HTR-8/SVneo (cell line): ENCODE results near the gene GALNS.
"Not testable (repeated sequence)": the region's sequence is repeated elsewhere in the genome, so short reads cannot be mapped to it uniquely, and the experiment has no call there.

Experiments used
- DNase-seq: peaks from one replicate; pipeline ENCODE4 v3.0.0; 2011; ENCODE audit warnings: low spot score, mixed read lengths; ENCODE audit not compliant: insufficient read length
- FAIRE-seq: peaks from 2 replicates; lab custom pipeline; 2011; peaks lifted over from hg19 to GRCh38; lab: Jason Lieb, UNC

GALNS gene

DNA sequence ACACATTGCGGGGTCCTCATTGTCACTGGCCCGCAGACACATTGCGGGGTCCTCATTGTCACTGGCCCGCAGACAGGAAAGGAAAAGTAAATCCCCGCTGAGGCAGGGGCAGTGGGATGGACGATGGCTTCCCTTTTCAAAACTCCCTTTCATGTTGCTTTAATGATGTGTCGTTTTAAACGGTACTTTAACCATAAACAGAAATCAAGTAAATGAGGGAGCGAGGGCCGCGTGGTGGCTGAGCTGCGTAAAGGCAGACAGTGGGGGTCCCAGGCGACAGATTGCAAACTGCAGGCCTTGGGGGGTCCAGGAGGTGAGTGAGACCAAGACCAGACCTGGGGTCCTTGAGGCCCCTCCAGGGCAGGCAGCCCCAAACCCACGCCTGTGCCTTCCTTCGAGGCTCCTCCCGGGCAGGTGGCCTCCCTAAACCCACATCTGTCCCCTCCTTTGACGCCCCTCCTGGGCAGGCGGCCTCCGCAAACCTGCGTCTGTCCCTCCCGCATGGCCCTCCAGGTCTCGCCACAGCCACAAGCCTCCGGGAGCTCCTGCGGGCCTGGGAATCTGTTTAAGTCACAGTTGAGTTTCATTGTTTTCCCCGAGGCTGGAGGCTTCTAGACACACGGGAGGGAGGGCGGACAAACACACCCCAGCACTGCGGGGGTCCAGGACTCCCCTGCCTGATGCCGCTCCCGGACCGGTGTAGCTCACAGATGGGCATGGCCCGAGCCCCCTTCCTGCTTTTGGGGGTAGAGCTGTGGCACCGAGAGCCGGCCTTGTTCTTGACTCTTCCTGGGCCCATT lies 79.1 kb downstream of the GALNS start:
- no peak for FAIRE-seq
- DNase-seq: no peak

- DNase-seq: no peak
- no peak for FAIRE-seq
Observed at GRCh38 chr16:88775825-88776224, 80.9 kb downstream of the GALNS start.

DNA sequence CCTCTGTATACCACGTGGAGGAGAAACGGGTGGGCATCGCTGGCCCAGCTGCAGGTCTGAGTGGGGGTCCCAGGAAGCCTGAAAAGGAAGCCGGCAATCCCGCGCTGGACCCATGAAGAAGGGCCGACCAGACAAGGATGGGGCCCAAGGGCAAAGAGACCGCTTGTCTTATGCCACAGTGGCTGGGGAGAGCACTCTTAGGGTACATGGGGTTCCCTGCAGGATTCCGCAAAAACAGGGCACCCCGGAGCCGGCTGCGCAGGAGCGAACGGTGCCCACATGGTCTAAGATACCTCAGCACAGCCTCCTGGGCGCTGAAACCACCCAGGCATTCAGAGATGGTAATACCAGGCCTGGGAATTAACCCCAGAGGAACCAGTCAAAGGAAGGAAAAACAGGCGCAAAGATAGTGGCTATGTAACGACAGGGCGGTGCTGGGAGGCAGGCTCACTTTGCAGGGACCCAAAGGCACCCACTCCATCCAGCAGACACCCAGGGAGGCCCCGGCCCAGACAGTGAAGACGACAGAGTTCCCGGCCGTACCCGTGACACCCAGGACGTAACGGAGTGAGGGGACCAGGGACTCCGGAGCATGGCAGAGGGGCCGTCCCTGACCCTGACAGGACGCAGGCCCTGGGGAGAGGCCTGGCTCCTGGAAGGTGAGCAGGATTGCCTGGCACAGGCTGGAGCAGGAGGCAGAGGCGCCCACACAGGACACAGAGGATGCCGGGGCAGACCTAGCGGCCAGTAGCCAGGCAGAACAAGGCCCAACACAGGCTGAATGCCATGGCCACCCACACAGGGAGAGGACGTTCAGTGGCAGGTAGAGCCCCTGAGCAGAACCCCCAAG lies 82.0 kb downstream of the GALNS start:
- DNase-seq (no peak), FAIRE-seq (no peak)

DNA sequence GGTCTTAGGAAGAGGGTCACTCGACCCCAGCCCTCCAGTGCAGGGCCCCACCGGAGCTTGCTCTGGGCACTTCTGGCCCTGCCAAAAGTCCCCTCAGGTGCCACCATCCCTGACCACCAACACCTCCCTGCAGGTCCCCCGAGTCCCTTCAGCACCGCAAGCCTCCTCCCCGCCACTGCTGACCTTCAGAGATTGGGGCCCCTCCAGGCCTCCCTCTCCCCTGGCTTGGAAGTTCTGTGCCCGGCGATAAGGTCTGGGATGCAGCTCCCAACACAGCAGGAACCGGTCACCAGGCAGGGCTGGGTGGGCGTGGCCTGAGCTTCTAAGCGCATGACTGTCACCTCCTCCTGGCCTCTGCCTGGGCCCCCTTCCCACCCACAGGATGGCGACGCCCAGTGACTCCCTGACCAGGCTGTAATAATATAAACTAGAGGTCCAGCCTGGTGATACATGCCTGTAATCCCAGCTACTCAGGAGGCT lies 82.9 kb downstream of the GALNS start:
- DNase-seq (no peak), FAIRE-seq (no peak)

GRCh38 chr16:88772871-88773811 lies 83.6 kb downstream of the GALNS start:
- peak; percentile 38 for FAIRE-seq
- no peak for DNase-seq

- DNase-seq, FAIRE-seq: not testable (repeated sequence)
Observed at GRCh38 chr16:88771781-88772180, 85.0 kb downstream of the GALNS start.

GRCh38 chr16:88771294-88771772 lies 85.4 kb downstream of the GALNS start:
- no peak for FAIRE-seq
- DNase-seq: no peak

DNA sequence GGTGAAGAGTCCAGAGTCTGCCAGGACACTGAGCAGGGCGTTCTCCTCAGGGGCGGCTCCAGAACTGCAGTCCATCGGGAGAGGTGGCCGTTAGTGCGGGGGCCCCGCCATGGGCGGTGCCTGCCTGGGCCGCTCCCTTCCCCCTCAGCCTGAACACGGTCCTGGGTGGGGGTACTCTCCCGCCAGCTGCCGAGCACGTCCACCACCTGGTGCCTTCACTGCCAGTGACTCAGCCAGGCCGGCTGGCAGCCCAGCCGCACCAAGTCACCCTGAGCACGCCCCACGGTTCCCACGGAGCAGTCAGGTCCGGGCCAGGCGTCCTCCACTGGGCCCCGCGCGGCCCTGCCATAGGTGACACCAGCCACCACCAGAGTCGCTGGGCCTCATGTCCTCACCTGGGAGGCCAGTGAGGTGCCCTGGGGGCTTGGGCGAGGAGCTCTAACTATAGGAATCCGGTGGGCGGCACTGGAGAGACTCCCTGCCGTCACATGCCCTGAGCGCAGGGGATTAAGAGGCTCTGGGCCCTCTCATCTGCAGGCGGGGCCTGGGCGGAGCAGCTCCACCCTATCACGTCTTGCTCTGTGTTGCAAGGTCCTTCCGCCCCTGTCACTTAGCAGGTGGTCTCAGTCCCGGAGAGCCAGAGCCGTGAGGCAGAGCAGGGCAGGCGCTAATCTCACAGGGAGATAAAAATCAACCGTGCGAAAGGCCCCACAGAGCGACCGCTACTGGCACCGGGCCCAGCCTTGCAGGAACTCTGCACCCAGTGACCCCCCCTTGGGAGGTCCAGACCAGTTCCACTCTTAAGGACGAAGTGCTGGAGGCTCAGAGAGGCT lies 86.1 kb downstream of the GALNS start:
- DNase-seq (no peak), FAIRE-seq (no peak)

DNA sequence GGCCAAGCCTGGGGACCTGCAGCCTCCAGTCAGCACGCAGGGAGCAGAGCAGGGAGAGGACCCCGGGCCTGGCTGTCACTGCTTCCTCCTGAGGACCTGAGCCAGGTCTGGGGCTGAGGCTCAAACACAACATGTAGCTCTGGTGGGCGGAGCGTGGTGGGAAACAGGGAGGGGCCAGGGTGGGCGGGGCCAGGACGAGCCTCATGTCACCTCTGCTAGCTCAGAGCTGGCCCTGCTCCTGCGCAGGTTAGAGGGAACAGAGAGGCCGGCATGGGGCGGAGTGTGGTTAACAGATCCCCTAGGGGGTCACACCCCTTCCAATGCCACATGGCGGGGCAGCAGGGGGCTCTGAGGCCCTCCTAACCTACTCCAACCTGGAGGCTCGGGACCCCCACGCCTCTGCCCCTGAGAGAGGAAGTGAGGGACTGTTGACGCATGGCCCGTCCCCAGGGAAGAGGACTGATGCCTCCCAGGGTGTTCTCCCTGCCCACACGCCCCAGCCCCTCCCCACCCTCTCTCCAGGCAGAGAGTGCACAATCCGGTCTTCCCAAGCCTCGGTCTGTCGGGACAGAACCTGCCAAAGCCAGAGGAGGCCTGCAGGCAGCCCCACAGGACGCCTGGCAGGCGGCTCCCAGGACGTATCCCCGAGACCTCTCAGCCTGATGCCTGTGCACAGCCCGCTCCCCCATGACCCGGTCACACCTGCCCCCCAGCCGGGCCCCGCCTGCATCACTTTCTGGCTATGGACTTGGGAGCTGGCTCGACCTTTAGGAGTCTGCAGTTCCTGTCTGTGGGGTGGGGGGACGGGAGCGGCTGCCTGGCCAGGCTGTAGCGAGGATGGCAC lies 86.9 kb downstream of the GALNS start:
- FAIRE-seq: no peak

GRCh38 chr16:88768071-88768783 lies 88.5 kb downstream of the GALNS start:
- FAIRE-seq: no peak
- no peak for DNase-seq

More for the DNA sequence above, 86.9 kb downstream of the GALNS start:
- DNase-seq: no peak

GRCh38 chr16:88767546-88768070 lies 89.1 kb downstream of the GALNS start:
- no peak for FAIRE-seq
- DNase-seq: no peak

GRCh38 chr16:88766975-88767374 lies 89.8 kb downstream of the GALNS start:
- FAIRE-seq (no peak), DNase-seq (no peak)

DNA sequence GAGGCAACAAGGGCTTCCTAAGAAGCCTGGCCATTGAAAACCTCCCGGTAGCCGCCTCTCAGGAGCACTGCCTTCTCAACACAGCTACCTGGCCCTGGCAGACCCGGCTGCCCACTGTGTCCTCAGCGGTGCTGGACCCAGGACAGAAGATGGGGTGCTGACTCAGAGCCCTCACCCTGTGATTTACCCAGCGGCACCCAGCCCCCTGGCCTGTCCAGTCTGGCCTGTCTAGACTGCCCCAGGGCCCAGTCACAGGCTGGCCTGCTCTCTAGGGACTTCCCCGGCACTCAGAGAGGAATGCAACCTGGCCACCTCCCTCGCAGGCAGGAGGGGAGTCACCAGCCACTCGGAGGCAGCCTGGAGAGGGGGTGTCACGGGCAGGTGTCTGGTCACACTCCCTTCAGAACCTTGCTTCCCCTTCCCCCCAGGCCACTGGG lies 91.8 kb downstream of the GALNS start:
- DNase-seq: peak; percentile 51
- FAIRE-seq: no peak

DNA sequence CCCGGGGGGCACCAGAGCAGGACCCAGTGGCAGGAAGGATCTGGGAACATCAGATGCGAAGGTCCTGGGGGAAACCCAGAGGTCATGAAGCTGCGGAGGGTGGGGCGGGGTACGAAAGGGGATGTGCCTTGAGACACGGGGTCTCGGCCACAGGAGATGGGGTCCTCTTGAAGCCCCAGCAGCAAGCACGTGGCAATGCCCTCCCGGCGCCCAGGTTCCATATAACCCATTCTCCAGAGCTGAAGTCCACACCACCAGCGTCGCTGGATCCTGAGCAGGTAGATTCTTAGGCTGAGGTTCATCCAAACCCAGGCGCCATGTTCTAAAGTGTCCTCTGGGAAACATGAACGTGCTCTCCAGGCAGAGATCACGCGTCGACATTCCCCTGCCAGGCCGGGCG lies 92.7 kb downstream of the GALNS start:
- DNase-seq: no peak
- no peak for FAIRE-seq
